ENCODE data around the gene MSL1.

Gene MSL1

GRCh38 chr17:40179923-40180659 lies 58.3 kb downstream of the MSL1 start:
- no peak for DNase-seq

GRCh38 chr17:40180694-40181093 lies 58.9 kb downstream of the MSL1 start:
- no peak for DNase-seq

GRCh38 chr17:40181205-40181604 lies 59.4 kb downstream of the MSL1 start:
- no peak for DNase-seq

GRCh38 chr17:40182606-40183005 lies 60.8 kb downstream of the MSL1 start:
- no peak for DNase-seq

All from activated CD4-positive, alpha-beta T cell treated with anti-CD3 and anti-CD28 coated beads, Interleukin-10, Interleukin-2, amounts not matched to agents 100 ng/mL and 50 ng/mL, durations not matched to agents 16 hours and 8 hours (primary cell).